ENCODE measurements around the gene CD3E. TPM values are rescaled to one million over a fixed set of nuclear protein-coding genes. Genes with fewer than 3 reads are reported as not detected.

Gene CD3E
- total and polyA plus RNA-seq, 2 of the 13 experiments (the other 11 are each of a cell fraction or from before 2014, with no cell fraction given) = not detected

GRCh38 chr11:118291477-118292135 lies 12.9 kb upstream of the CD3E start:
- in situ Hi-C loops (cut with HindIII; ENCODE audit: extremely low pct_ligation_motif_present, low pct_unique_long_range_greater_than_20kb) = loop anchor here (5.0 kb wide), 2 partner anchors 94 to 144 kb away; no protein-coding TSS in a partner anchor
- Histone ChIP-seq H4K20me1 (ENCODE audit: insufficient read depth, low read length) (no peaks in the 10 kb centered on the region), H3K9ac (ENCODE audit: insufficient read depth, low read depth, low read length) (no peak overlapping the region), H3K4me1 (ENCODE audit: insufficient read depth, low read length) (peaks cover 12% of the 10 kb centered on the region), H2AFZ (ENCODE audit: low read length) (no peak overlapping the region), H3K36me3 (replicated peaks in 1 of 2; ENCODE audit: control insufficient read depth in 1 of 2, insufficient read depth in 2 of 2, low read length in 2 of 2) (no peaks in the 10 kb centered on the region), H3K27ac (ENCODE audit: extremely low read length, insufficient read depth, low read length) (no peak overlapping the region), H3K9me3 (ENCODE audit: low read length) (no peaks in the 10 kb centered on the region), H3K27me3 (ENCODE audit: control insufficient read depth in 1 of 2, insufficient read depth in 2 of 2, low read length in 2 of 2) (no peaks in the 10 kb centered on the region), H3K4me2 (ENCODE audit: low read depth, low read length) (no peak overlapping the region), H3K79me2 (ENCODE audit: insufficient read depth, low read length) (no peaks in the 10 kb centered on the region), H3K4me3 (replicated peaks in 1 of 3; ENCODE audit: insufficient read depth in 1 of 3, low read depth in 2 of 3, low read length in 3 of 3) (no peak overlapping the region)
- no peak for FAIRE-seq
- BruUV-seq (replicated peaks) = no TSS peak
- ChIA-PET CTCF (ENCODE audit: low intra/inter-chr PET ratio, low total read pairs) (interaction anchor here (1.5 to 3.6 kb wide), 3 partner anchors 93 to 146 kb away, joined by 6 to 34 read pairs (median 21); no protein-coding TSS in a partner anchor), POLR2A (interaction anchor here (1.0 to 2.2 kb wide), 2 partner anchors 79 to 93 kb away, joined by 3 to 6 read pairs; no protein-coding TSS in a partner anchor)
- intact Hi-C loops (cut with micrococcal nuclease; ENCODE audit: unreplicated experiment) = loop anchor here (1.0 kb wide), 2 partner anchors 93 to 146 kb away; no protein-coding TSS in a partner anchor
- 25% methylated on average over 9 of the region's 9 CpGs for WGBS (ENCODE audit: low lambda C conversion rate)
- no peak for DNase-seq (ENCODE audit: low spot score)
- no peak for TF ChIP-seq ZNF235 (CRISPR knock-in tag; IDR thresholded peaks at IDR 0.05; ENCODE audit: borderline replicate concordance)
- no peak for TF ChIP-seq ZNF556 (CRISPR knock-in tag; IDR thresholded peaks at IDR 0.05; ENCODE audit: borderline replicate concordance)
- TF ChIP-seq ZNF12 (CRISPR knock-in tag; IDR thresholded peaks at IDR 0.05) = no peak
- no peak for TF ChIP-seq HOXA7 (CRISPR knock-in tag; IDR thresholded peaks at IDR 0.05)
- TF ChIP-seq XBP1 (CRISPR knock-in tag; IDR thresholded peaks at IDR 0.05) = no peak
- TF ChIP-seq SMARCC2 (IDR thresholded peaks at IDR 0.05) = no peak
- TF ChIP-seq ZNF772 (CRISPR knock-in tag; IDR thresholded peaks at IDR 0.05) = no peak
- TF ChIP-seq DNMT3B (CRISPR knock-in tag; conservative IDR thresholded peaks at IDR 0.05) = no peak
- TF ChIP-seq CHD4 (IDR thresholded peaks at IDR 0.05; ENCODE audit: borderline replicate concordance, low read length) = no peak
- TF ChIP-seq ARID2 (CRISPR knock-in tag; IDR thresholded peaks at IDR 0.05; ENCODE audit: borderline replicate concordance) = no peak
- TF ChIP-seq EZH2 (conservative IDR thresholded peaks at IDR 0.05; ENCODE audit: low read depth, low read length) = no peak
- TF ChIP-seq MAFK (conservative IDR thresholded peaks at IDR 0.05 in 1 of 2, IDR thresholded peaks at IDR 0.05 in 1 of 2; ENCODE audit: low read length in 2 of 2) = no peak
- no peak for TF ChIP-seq ELF4 (CRISPR knock-in tag; IDR thresholded peaks at IDR 0.05; ENCODE audit: borderline replicate concordance)
- no peak for TF ChIP-seq SP140L (CRISPR knock-in tag; IDR thresholded peaks at IDR 0.05; ENCODE audit: borderline replicate concordance)
- TF ChIP-seq HOXA9 (CRISPR knock-in tag; IDR thresholded peaks at IDR 0.05; ENCODE audit: borderline replicate concordance) = no peak
- no peak for TF ChIP-seq MEIS1 (CRISPR knock-in tag; IDR thresholded peaks at IDR 0.05; ENCODE audit: borderline replicate concordance)
- no peak for TF ChIP-seq SAP130 (CRISPR knock-in tag; IDR thresholded peaks at IDR 0.05; ENCODE audit: low read depth)
- no peak for ATAC-seq
